Vagina (tissue), 2 donors: ENCODE data around the gene RTL9.

Source experiments
- POLR2A ChIP-seq, 2 donors: fragments of 450-650 bp; IDR thresholded peaks; one replicate each; pipeline ENCODE4 v1.6.1; 2017; ENCODE audit warnings: antibody characterized with exemption in 2 of 2, mild to moderate bottlenecking in 2 of 2, moderate library complexity in 2 of 2
- TF ChIP-seq, protein P1 (sequence below), 3 experiments: fragments of 450-650 bp in 2 of 3; fragments of 200-600 bp in 1 of 3; sonication (generic) in 1 of 3; IDR thresholded peaks; one replicate each; pipeline ENCODE4 v1.5.1; 2017 to 2019; ENCODE audit warnings: antibody characterized with exemption in 3 of 3, mild to moderate bottlenecking in 2 of 3, moderate library complexity in 2 of 3

GRCh38 chrX:110383414-110383813 lies 24.8 kb downstream of the RTL9 start:
- TF ChIP-seq, protein P1, sequence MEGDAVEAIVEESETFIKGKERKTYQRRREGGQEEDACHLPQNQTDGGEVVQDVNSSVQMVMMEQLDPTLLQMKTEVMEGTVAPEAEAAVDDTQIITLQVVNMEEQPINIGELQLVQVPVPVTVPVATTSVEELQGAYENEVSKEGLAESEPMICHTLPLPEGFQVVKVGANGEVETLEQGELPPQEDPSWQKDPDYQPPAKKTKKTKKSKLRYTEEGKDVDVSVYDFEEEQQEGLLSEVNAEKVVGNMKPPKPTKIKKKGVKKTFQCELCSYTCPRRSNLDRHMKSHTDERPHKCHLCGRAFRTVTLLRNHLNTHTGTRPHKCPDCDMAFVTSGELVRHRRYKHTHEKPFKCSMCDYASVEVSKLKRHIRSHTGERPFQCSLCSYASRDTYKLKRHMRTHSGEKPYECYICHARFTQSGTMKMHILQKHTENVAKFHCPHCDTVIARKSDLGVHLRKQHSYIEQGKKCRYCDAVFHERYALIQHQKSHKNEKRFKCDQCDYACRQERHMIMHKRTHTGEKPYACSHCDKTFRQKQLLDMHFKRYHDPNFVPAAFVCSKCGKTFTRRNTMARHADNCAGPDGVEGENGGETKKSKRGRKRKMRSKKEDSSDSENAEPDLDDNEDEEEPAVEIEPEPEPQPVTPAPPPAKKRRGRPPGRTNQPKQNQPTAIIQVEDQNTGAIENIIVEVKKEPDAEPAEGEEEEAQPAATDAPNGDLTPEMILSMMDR (IDR thresholded peaks at IDR 0.05): no peak
- TF ChIP-seq POLR2A (IDR thresholded peaks at IDR 0.05): no peak
